SHP77 (cell line): Measurements from ENCODE around the gene SKOR1.

ENCODE experiments used
- DNase-seq, 2 experiments: peaks; one replicate each; lab custom pipeline; 2025; lab: John Stamatoyannopoulos, UW

The SKOR1 gene

DNA sequence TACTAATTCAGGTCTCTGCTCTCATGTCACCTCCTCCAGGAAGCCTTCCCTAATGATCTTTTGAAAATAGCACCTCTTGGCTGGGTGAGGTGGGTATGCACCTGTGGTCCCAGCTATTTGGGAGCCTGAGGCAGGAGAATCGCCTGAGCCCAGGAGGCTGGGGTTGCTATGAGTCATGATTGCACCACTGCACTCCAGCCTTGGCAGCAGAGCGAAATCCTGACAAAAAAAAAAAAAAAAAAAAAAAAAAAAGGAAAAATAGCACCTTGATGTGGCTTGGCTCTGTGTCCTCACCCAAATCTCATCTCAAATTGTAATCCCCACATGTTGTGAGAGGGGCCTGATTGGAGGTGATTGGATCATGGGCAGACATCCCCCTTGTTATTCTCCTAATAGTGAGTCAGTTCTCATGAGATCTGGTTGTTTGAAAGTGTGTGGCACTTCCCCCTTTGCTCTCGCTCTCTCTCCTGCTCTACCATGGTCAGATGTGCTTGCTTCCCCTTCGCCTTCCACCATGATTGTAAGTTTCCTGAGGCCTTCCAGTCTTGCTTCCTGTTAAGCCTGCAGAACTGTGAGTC lies 25.8 kb downstream of the SKOR1 start:
- DNase-seq: no peak

DNA sequence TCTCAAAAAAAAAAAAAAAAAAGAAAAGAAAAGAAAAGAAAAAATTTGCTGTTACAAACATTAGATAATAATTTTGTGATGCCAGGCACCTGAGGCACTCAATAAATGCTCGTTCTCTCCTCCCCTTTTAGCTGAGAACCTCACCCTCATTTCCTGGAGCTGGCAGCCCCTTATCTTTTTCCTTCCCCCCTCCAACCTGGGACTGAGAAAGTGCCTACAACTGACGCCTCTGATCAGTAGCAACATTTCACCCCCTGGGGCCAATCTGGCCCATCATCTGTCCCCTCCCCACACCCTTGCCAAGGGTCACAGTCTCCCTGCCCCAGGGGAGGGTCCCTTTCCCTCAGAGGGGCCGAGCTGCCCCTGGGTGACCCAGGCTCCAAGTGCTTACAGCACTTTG lies 27.1 kb downstream of the SKOR1 start:
- DNase-seq: no peak

GRCh38 chr15:67853454-67853853 lies 28.1 kb downstream of the SKOR1 start:
- DNase-seq: no peak

DNA sequence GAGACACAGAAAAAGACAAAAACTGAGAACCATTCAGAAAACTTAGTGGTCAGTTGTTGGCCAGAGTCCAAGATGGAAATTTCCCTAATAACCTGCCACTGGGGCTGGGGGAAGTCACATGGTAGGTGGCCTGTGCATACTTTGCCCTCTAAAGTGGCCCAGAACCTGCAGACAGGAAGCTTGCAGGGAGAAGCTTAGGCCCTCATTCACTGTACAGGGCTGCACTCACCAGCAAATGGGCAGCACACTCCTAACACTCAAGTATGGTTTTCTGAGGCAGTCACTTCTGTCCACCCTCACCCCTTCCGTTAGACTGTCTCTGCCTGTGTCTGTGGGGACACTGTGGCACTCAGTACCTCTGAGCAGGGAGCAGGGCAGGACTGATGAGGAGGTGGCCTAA lies 29.0 kb downstream of the SKOR1 start:
- no peak for DNase-seq

DNA sequence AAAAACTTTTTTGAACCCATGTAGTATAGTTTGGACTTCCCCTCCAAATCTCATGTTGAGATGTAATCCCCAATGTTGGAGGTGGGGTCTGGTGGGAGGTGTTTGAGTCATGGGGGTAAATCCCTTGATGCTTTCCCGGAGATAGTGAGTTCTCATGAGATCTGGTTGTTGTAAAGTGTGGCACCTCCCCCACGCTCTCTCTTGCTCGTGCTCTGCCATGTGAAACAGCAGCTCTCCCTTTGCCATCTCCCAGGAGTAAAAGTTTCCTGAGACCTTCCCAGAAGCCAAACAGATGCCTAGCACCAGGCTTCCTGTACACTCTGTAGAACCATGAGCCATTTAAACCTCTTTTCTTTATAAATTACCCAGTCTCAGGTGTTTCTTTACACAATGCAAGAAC lies 30.5 kb downstream of the SKOR1 start:
- DNase-seq: no peak

GRCh38 chr15:67857220-67857619 lies 31.9 kb downstream of the SKOR1 start:
- DNase-seq: no peak

DNA sequence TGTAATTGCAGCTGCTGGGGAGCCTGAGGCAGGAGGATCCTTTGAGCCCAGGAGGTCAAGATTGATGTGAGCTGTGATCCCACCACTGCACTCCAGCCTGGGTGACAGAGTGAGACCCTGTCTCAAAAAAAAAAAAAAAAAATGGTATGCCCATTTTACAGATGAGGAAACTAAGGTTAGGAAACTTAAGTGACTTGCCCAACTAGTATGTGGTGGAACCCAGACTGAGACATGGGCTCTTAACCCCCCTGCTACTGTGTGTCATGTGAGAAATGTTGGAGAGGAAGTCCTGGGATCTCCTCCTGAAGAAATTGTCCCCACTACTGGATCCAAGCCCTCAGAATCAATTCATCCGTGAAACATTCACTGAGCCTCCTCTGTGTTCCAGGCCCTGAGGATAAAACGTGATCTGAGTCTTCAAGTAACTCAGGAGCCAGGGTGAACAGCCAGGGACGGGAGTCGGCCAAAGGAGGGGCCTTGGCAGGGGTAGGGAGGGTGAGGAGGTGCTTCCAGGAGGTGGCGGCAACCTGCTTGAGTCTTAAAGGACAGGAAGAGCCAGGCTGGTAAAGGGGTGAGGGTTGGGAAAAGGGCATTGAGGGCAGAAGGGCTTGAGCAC lies 34.1 kb downstream of the SKOR1 start:
- no peak for DNase-seq

DNA sequence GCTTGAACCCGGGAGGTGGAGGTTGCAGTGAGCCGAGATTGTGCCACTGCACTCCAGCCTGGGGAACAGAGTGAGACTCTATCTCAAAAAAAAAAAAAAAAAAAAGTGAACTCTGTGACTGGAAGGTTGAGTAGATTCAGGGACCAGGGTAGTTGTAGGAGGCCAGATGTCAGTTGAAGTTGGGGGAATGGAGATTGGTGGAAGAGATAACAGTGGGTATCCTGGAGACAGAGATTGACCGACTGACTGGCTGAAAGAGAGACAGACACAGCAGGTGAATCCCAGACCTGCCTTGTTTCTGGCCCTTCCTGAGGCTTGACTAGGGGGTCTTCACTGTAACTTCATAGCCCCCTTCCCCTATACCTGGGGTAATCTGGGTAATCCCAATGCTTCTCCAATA lies 36.7 kb downstream of the SKOR1 start:
- DNase-seq: no peak

GRCh38 chr15:67862750-67863441 lies 37.6 kb downstream of the SKOR1 start:
- DNase-seq: no peak

- DNase-seq: peak; percentile 80 to 84
These were observed 38.2 kb downstream of the SKOR1 start for GRCh38 chr15:67863442-67863987.

- no peak for DNase-seq
These were observed 40.0 kb downstream of the SKOR1 start for GRCh38 chr15:67865331-67865730.

- DNase-seq: no peak
These were observed 40.5 kb downstream of the SKOR1 start for GRCh38 chr15:67865766-67866165.

DNA sequence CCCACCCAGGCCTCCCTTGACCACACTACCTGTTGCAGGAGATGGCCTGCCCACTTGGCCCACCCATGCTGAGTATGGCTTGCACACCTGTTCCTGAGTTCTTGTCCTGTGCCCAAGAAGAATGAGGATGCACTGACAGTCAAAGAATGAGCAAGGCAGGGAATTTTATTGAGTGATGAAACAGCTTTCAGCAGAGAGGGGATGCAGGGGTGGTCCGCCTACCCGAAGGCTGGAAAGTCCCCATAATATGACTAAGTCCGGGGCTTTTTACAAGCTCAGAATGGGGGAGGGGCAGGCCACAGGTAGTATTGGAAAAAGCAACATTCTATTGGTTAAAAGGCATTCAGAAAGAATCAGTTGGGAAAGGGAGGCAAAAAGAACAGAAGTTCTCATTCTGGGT lies 44.4 kb downstream of the SKOR1 start:
- DNase-seq: no peak

DNA sequence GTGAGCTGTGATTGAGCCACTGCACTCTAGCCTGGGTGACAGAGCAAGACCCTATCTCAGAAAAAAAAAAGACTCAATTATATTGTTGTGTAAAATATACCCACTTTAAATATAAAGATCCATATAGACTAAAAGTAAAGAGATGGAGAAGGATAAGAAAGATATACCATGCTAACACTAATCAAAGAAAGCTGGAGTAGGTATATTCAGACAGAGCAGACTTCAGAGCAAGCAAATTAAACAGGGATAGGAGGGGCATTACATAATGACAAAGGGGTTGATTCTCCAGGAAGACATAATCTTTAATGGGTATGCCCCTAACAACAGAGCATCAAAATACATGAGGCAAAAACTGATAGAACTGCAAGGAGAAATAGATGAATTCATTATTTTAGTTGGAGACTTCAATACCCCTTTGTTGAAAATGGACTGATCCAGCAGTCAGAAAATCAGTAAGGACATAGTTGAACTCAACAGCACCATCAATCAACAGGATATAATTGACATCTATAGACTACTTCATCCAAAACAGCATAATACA lies 45.6 kb downstream of the SKOR1 start:
- no peak for DNase-seq

GRCh38 chr15:67873777-67874176 lies 48.5 kb downstream of the SKOR1 start:
- no peak for DNase-seq

- DNase-seq: no peak
These were observed 53.5 kb downstream of the SKOR1 start for GRCh38 chr15:67878712-67879206.

GRCh38 chr15:67879440-67880129 lies 54.3 kb downstream of the SKOR1 start:
- no peak for DNase-seq

DNA sequence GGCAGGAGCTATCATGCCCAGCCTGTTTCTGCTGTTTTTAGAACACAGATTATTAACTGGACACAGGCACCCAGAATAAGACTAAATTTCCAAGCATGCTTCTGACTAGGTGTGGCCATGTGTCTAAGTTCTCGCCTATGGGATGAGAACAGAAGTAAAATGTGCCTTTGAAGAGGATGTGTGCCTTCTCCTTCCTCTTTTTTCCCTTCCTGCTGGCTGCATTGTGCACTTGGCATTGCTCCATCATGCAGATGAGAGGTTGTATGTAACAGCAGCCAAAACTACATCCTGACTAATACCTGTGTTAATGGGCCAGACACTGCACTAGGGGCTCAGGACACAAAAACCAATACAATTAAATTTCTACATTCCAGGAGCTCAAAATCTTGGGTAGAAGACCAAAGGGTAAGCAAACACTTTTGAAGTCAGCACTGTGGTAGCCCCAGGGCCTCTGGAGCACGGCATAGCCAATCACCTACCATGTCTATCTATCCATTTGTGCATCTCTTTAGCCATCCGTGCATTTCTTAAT lies 55.4 kb downstream of the SKOR1 start:
- no peak for DNase-seq

- DNase-seq: no peak
These were observed 57.4 kb downstream of the SKOR1 start for GRCh38 chr15:67882487-67883233.

DNA sequence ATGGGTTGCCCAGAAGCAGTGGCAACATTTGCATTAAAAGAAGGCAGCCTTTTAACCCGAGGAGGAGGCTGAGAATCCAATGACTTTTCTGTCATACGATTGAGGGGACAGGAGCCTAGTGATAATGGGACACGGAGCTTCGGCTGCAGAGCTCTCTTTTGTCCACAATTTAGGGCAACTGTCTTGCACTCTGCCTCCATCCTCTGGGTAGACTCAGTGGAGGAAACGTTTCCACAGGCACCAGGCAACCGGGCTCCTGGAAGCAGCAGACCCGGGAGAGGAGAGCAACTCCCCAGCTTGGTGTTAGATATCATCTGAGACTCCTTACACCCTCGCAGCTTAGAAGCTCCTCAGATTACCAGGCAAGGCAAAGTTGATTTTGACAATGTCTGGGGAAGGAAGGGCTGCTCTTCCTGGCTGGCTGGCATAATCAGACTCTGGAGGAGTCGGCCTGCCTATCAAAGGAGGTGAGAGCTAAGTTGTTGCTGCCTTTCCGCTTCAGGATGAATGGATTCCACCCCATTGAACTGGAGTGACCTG lies 58.0 kb downstream of the SKOR1 start:
- DNase-seq: no peak

GRCh38 chr15:67884009-67884408 lies 58.7 kb downstream of the SKOR1 start:
- DNase-seq: no peak
